Stimulated activated CD4-positive, alpha-beta T cell treated with anti-CD3 and anti-CD28 coated beads, Interleukin-15, amount 100 ng/mL, for 1 hour (primary cell): ENCODE results near the gene LHFPL6.

Experiments used
- DNase-seq, 2 donors: peaks; one replicate each; pipeline ENCODE4 v3.0.0-alpha.2; 2020; ENCODE audit warnings: low read depth in 1 of 2, low spot score in 1 of 2

LHFPL6 gene

DNA sequence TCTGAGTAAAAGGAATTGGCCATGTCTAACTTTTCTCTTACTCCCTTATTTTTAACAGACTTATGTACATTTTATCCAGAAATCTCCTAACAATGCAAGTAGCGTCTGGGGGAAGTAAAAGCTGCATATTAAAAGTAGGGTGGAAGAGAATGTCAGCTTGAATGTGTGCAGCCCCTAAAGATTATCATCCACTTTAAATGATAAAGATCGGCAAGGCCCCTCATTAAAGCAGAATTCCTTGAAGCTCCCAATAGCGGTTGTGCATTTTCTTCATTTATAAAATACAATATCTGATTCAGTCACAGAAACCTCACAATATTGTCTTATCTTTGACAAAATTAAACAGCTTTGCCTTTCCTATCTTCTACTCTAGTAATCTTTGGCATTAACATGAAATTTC lies 184.6 kb downstream of the LHFPL6 start:
- DNase-seq, result no peak

- no peak for DNase-seq
These were observed 185.3 kb downstream of the LHFPL6 start for GRCh38 chr13:39417643-39418042.

GRCh38 chr13:39417131-39417530 lies 185.9 kb downstream of the LHFPL6 start:
- DNase-seq, result no peak

- DNase-seq, result no peak
These were observed 187.8 kb downstream of the LHFPL6 start for GRCh38 chr13:39415008-39415802.

GRCh38 chr13:39414339-39414738 lies 188.7 kb downstream of the LHFPL6 start:
- DNase-seq, result no peak

- no peak for DNase-seq
These were observed 191.5 kb downstream of the LHFPL6 start for GRCh38 chr13:39411511-39411910.

DNA sequence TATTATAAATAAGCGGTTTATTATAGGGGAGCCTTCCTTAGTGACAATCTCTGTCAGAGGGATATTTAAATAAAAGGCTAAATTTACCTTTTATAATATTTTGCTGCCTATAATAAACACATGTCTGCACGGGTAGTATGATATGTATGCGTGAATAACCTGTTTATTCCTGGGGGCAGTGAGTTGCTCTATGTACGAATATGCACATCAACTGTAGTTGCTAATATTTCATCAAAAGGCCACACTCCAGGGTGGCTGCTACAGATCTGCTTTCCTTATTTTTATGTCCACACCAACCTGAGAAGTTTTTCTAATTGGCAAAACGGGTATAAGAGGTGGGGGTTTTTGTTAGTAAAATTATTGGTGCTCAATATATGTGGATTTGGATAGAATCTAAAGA lies 192.0 kb downstream of the LHFPL6 start:
- DNase-seq, result no peak

DNA sequence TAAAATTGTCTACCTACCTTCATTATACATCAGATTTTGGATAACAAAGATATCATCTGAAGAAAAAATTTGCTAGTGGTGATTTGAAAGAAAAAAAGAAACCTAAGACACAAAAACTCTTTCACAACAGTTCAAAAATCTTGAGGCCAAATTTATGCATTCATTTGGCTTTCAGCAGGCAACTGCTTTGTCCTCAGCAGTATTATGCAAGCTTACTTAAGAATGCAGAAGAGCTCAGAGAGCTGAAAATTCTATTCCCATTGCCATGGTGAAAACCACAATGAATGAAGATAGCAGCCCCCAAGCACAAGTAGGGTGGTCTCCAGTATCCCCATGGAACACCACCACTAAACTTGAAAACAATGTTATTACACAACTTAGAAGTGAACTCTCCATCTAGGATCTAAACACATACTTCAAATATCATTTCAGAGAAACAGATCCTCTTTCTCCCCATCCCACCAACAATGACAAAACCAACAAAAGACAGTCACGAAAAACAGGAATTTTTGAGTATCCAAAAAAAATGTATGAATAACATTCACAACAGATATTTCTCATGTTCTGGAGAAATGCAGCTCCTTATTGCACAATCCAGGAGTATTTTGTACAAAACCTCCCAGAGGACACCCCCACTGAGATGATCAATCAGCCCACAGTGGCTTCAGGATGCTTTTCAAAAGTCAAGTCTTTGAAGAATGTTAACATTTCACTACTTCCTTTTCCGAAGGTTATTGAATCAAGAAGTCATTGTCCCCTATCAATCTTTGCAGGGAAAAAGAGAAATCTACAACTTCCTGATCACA lies 192.7 kb downstream of the LHFPL6 start:
- no peak for DNase-seq

- no peak for DNase-seq
These were observed 194.5 kb downstream of the LHFPL6 start for GRCh38 chr13:39408512-39408911.

DNA sequence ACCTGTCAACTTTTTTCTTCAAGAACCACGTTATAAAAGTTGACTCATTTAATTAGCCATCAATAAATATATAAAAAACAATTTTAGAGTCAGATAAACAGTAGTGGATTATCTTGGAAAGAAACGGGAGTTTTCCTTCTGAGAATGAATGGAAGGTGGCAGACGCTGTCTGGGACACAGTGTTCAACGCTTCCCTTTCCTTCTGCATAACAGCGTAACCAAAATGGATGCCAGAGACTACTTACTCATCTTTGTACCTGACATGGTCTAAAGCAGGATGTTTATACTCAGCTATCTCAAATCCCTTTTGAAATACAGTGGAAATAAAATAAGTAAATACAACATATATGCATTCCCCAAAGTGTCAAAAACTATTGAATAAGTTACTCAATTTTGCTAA lies 195.2 kb downstream of the LHFPL6 start:
- DNase-seq, result no peak

GRCh38 chr13:39407138-39407537 lies 195.9 kb downstream of the LHFPL6 start:
- no peak for DNase-seq

DNA sequence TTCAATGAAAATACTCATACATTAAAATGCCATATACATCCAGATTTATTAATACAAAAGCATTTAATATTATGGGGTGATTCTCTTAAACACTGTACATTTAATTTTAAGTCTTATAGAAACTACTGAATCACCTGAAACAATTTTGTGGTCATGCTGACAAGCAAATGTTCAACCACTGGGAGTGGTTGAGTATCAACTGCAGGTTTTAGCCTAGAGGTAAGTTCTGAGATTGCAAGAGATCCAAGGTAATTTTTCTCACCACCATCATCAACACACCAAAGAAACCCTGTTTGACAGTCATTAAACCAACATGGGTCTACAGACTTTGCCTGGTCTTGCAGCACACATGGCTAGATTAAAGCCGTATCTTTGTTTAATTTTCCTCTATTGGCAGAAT lies 196.3 kb downstream of the LHFPL6 start:
- DNase-seq, result no peak

DNA sequence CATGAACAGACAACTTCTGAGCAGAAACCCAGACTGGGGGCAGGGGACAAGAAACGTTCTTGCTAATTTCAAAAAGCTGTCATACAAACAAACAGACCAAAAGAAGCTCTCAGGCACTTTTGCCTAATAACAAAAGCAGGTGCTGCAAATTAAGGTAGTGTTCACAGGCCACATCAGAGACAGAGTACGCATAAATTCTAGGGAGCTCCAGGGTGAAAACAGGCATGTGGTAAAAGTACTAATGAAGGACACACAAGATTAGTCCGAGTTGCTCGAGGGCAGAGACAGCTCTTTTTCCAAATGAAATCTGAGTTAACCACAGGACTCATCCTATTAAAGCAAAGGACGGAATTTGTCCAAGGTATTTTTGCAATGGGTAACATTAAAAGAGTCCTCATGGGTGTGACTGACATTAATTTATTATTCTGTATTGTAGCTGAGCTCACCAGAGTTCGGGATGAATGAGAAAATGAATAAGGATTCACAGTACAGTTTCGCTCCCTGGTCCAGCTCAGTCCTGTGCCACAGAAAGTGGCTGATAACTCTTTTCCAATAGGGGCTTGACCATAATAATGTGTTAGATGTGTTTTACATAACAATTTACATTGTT lies 197.3 kb downstream of the LHFPL6 start:
- DNase-seq, result no peak

DNA sequence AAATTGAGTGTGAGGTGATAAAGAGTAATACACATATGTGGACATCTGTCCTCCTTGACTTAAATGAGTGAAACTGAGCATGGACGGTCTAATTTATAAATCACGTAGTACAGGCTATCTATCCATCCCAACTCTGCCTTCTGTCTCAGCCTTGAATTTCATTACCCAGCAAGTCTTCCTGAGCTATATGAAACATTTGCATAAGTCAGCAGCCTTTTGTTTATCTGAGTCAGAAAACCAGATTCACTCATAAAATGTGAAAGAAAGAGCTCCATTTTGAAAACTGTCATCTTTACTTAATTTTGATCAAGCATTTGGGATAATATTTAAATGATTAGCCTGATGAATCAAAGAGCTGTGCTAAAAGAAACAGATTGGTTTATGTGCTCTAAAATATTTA lies 197.9 kb downstream of the LHFPL6 start:
- DNase-seq, result no peak

GRCh38 chr13:39403106-39403505 lies 199.9 kb downstream of the LHFPL6 start:
- no peak for DNase-seq

GRCh38 chr13:39402221-39402970 lies 200.6 kb downstream of the LHFPL6 start:
- no peak for DNase-seq

- DNase-seq, result no peak
These were observed 201.2 kb downstream of the LHFPL6 start for GRCh38 chr13:39401756-39402155.

DNA sequence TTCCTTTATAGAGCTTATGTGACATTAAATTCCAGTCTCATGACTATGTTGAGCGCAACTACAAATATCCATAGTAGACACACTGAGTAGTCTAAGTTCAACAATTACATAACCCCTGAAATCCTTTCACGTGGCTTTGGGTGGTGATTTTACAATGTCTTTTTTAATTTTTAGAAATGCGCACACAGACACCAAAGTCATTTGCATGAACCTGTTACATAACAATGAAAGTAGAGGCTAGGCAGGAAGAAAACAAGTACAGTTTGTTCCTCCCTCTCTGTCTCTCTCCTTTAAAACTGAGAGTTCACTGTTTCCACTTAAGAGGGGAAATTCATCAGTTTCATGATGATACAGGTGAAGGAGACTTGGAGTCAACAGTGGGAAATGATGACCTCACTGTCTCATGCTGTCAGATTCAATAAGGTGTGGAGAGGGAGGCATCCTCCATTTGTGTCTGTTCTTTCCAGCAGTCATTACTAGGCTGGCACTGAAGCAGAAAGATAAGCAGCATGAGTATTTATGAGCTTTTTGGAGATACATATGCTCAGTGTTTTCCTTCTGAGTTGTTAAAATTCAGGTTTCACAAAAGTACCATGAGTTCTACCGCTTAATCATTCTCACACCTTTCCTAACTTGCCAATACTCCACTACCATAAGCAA lies 201.8 kb downstream of the LHFPL6 start:
- no peak for DNase-seq

- no peak for DNase-seq
These were observed 203.9 kb downstream of the LHFPL6 start for GRCh38 chr13:39399102-39399501.

- DNase-seq, result no peak
These were observed 205.1 kb downstream of the LHFPL6 start for GRCh38 chr13:39397896-39398265.
